HG03342 (cell line): ENCODE measurements around the gene LAMA3.
A peak's percentile ranks its signal among the peaks of the same experiment; 100 is the strongest.

Source experiments
- ATAC-seq: cut with Tn5 transposase; IDR thresholded peaks from one replicate; pipeline ENCODE4 v1.9.1; 2021; ENCODE audit warnings: mild to moderate bottlenecking, moderate library complexity; ENCODE audit not compliant: unreplicated experiment

The LAMA3 gene

GRCh38 chr18:23958036-23958435 is 268.8 kb downstream of the LAMA3 start:
- no peak for ATAC-seq

GRCh38 chr18:23963443-23964165 is 274.4 kb downstream of the LAMA3 start:
- no peak for ATAC-seq

DNA sequence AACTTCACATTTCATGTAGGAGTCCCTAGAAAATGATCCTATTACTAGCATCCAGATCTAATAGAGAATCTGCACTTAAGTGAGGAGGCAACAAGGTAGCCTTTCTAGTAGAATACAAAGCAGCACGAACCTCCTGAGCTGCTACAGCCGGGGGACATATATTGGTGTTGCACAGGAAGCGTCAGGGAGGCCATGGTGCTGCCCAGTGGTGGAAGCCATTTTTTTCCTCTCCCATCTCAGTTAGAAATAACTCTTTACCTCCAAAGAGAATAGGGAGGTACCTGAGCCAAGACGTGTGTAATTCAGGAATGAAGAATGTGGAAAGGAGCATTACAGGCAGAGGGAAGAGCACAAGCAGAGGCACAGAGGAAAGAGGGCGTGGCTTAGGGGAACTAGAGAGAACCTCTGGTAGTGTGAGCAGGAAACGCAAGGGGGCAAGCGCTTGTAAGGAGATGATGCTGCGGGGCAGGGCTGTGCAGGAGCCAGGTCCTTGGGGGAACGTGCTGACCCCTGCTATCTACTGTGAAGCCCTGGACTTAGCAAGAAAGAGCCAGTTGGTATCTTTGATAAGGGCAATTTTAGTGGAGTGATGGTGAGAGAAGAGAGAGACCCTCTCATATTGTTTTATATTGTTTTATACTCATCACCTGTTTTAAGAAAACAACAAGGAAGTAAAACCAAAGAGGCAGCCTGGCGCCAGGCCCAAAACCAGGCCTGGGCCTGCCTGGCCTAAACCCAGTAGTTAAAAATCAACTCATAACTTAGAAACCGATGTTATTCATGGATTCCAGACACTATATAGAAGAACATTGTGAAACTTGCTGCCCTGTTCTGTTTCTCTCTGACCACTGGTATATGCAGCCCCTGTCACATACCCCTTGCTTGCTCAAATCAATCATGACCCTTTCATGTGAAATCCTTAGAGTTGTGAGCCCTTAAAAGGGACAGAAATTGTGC is 275.3 kb downstream of the LAMA3 start:
- no peak for ATAC-seq

DNA sequence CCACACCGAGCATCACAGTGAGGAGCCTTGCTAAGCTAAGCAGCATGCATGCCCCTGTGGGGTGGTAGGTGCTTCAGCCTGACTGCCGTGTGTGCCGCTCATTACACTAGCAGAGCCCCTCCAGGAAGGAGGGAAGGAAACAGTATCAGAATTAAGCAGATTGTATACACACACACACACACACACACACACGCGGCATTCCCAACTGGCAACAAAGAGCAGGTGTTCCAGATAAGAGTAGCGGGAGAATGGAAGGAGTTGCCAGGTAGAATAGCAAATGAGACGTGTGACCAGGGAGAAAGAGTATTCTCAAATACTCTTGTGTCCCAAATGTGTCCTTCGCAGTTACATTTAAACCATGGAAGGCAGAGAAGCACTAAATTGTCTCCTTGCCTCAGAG is 277.7 kb downstream of the LAMA3 start:
- ATAC-seq, result no peak

DNA sequence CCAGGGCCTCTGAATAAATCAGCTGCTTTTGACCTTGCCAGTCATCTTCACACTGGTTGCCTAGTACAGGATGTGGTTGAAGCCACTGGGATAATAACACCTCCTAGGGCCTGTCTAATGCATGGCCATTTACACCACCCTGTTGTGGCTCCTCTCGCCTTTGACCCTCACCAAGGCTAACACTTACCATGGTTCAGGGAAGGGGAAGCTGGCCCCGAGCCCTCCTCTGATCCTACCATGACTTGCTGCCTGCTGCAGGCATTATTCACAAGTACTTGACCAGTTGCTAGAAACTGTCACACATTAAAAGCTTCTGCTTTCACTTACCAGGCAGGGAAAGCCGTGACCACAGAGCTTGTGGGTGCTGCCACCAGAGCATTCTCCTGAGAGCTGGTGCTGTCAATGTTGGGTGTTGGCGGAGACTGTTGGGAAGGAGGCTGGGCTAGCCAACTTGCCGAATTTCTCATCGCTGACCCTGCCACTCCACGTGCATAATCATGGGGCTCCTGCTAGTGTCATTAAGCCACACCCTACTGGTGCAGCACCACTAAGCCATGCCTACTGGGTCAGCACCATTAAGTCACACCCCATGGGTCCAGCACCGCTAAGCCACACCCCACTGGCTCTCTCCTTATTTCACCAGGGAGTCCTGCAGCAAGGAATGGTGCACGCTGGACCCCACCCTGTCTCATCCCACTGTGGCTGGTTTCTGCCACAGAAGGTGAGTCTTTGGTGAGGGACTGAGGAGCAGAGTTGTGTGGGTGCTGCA is 278.3 kb downstream of the LAMA3 start:
- ATAC-seq, result peak; percentile 63

DNA sequence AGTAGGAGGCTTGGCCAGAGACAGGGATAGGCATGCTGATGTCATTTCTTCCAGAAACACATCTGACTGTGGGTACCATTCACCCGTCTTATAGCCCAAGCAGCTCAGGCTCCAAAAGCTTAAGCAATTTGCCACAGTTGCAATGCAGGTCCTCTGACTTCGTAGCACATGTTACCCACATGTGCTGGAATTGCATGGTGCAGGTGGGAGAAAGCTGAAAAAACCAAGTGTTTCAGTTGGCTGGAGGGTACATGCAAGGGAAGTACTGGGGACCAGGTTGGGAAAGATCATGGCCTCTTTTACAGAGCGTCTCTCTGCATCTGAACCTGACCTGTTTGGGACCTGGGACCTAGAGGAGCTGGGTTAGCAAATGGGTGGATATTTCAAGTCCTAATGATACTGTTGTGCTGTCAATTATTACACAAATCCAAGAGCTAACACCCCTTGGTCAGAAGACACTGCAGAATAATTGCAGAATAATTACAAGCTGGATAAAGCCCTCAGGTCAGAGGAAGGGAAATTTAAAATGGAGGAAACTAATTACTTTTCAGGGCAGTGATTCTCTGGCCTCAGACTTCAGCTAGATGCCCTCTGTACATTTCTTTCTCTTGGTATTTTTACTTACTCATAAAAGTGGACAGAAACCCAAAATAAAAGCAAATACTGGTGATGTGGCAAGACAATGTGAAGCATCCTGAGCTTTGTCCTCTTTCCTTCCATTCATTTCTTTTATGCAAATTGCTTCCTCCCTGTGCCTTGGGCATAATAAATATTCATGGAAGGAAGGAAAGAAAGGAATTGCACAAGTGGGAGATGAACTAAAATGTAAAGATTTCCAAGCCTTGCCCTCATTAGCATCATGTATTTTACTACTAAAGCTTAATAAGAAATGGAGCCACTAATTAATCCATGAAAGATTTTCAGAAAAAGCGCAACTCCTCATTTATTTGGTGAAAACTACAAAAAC is 279.7 kb downstream of the LAMA3 start:
- ATAC-seq, result no peak

- no peak for ATAC-seq
These were observed 280.4 kb downstream of the LAMA3 start for GRCh38 chr18:23969664-23970063.

- peak; percentile 37 for ATAC-seq
These were observed 281.2 kb downstream of the LAMA3 start for GRCh38 chr18:23970161-23971096.

DNA sequence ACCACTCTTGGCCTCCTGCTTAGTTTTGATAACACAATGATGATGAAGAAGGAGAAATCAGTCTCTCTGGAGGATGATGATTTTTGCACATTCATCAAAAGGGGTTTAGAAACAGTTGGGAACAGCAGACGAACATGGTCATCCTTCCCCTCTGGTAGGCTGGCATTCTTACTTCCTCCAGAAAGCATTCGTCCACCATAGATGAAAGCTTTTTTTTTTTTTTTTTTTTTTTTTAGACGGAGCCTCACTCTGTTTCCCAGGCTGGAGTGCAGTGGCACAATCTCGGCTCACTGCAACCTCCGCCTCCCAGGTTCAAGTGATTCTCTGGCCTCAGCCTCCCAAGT is 281.8 kb downstream of the LAMA3 start:
- no peak for ATAC-seq

DNA sequence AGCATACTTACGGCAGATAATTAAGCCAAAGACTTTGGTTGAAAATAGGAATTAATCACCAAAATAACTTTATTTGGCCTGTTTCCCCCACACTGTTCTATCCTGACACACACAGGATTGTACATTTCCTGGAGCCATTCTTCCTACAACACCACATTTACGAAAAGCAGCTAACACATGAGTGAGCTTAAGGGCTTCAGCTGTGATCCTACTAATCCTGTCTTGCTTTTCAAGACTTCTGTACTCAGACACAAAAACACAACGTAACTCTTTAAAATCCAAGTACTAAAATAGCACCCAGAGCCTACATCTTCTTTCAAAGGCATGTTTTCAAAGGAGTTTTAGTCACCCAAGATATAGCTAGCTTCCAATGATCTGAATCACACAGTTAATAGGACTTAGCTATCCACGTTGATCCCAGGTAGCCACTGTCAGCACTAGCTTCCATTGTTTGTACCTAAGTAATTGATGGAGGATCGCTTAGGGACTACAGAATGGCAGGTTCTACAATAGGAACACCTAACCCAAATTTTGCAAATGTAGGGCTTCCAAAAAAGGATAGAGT is 282.5 kb downstream of the LAMA3 start:
- no peak for ATAC-seq

DNA sequence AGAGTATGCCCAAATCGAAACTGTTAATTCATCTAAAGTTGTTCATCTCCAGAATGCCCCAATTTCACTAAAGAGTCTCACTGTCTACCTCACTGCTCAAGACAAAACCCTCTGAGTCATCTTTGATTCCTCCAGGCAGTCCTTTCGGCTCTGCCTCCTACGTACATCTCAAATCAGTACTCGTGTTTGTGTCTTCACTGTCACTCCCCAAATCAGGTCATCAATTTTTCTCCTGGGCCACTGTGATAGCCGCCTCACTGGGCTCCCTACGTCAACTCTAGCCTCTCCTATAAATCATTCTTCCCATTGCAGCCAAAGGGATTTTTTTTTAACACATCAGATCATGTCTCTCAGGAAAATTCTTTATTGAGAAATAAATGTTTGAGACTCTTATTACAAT is 283.2 kb downstream of the LAMA3 start:
- no peak for ATAC-seq

- no peak for ATAC-seq
These were observed 287.9 kb downstream of the LAMA3 start for GRCh38 chr18:23977103-23977502.

- no peak for ATAC-seq
These were observed 288.6 kb downstream of the LAMA3 start for GRCh38 chr18:23977719-23978483.

DNA sequence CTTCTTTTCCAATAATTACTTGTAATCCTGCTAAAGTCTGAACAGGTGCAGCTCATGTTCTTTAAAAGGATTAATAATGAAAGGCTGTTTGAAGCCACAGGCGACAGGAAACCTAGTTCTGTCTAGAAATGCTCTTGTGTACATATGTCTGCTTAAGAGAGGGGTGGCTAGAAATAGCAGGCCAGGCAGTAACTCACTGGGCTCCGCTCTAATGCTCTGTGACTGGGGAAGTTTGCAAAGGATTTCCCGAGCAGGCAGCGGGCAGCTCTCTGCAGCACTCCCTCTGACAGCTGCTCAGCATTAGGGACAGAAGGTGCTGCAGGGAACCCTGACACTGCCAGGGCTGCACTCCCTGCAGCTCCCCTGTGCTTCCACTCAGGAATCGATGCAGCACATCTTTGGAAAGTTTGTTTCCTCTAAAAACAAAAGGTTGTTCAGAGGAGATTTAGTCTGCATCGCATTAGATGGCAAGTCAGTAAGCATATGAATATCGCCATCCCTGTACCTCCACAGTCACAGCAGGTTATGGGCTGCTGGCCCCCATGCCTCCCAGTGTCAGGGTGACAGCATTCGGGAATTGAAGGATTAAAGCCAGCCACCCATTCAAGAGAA is 292.2 kb downstream of the LAMA3 start:
- ATAC-seq, result no peak

DNA sequence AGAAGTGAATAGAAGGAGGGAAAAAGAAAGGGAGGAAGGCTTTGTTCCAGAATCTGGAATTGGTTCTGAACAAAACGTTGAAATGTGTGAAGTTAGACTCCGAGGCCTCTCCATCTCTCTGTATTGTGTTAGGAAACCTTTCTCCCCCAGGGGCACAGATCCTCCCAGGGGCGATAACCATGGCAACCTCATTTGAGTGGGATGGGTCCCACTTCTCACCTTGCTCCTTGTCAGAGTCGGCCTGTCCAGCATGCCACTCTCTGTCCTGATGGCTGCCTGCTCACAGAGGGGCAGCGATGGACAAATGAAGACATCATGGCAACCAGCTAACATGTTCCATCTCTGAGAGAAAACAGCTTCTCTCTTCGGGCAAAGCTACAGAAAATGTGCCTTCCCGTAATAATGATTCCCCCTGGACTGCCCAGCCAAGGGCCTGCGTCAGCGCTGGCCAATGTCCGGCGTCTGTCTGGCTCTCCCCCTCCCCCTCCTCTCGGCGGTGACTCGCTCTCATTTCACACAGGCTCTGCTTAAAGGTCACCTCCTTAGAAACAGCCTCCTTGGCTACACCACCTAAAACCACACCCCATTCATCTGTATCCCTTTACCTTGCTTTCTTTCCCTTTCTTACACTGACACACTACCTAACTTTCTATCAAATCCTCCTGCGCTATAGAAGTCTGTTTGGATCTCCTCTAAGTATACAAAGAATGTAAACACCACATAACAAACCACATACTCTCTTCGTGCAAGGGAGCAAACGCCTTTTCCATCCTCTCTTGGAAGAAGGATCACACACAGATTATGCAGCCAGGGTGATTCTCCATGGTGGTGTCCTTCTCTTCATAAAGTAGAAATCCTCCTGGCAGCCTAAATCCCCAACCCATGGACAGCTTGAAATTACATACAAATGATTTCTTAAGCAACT is 293.2 kb downstream of the LAMA3 start:
- ATAC-seq, result no peak

DNA sequence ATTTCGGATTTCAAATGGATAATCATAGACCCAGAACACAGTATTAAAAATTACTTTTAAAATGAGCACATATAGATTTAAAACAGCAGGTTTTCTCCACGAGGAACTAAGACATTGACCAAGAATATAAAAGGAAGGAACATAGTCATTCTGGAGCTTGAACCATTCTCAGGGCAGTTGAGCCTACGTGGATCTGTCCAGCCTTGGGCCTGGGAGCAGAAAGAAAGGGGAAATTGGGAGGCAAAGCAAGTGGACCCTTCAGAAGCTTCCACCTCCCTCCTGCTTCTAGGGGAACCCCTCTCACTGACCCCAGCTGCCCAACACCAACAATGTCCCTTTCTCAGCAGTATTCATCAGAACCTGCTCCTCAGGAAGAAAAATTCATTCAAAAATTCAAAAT is 293.9 kb downstream of the LAMA3 start:
- ATAC-seq, result no peak
